T-cell (primary cell): Measurements from ENCODE around the gene TPST2. TPM values are rescaled to one million over a fixed set of nuclear protein-coding genes. Genes with fewer than 3 reads are reported as not detected.

ENCODE experiments used
- ATAC-seq, 4 experiments: fragments of 200-7000 bp in 3 of 4; fragments of 150-1000 bp in 1 of 4; cut with Tn5 transposase; replicated peaks in 1 of 4; 1 replicate in 3 of 4; 2 replicates in 1 of 4; pipeline ENCODE4 v1.10.0; 2021; ENCODE audit warnings: moderate library complexity in 3 of 4, mild to moderate bottlenecking in 2 of 4, moderate number of reproducible peaks in 1 of 4
- CTCF ChIA-PET, 2 donors: fragments of 300-600 bp; sonication (Branson Sonifier 250); formaldehyde crosslinking; loops; one replicate each; lab custom pipeline; 2022; ENCODE audit warnings: antibody characterized with exemption in 2 of 2; lab: Charles Lee
- POLR2A ChIA-PET, 2 donors: fragments of 300-600 bp; sonication (Branson Sonifier 250); formaldehyde crosslinking; loops; one replicate each; lab custom pipeline; 2022; ENCODE audit warnings: antibody characterized with exemption in 2 of 2; lab: Charles Lee
- DNase-seq, 35 experiments: peaks; one replicate each; pipeline versions ENCODE4 v3.0.0 to v3.0.0-alpha.2; 2013 to 2023
- H3K27ac ChIP-seq: one replicate; pipeline ENCODE4 v1.5.1; 2013; ENCODE audit warnings: low read length
- H3K27me3 ChIP-seq, 2 experiments: replicated peaks in 1 of 2; 1 replicate in 1 of 2; 2 replicates in 1 of 2; pipeline versions ENCODE4 v1.6.1 to v1.7.0; 2013; ENCODE audit warnings: low read length in 1 of 2, mixed read lengths in 1 of 2; ENCODE audit not compliant: control insufficient read depth in 2 of 2, insufficient read depth in 2 of 2; ENCODE audit errors: extremely low read depth in 1 of 2
- H3K36me3 ChIP-seq, 2 donors: 1 replicate in 1 of 2; 2 replicates in 1 of 2; pipeline versions ENCODE4 v1.6.1 to v1.7.0; 2013; ENCODE audit warnings: low read length in 1 of 2; ENCODE audit not compliant: control insufficient read depth in 2 of 2, insufficient read depth in 1 of 2; ENCODE audit errors: extremely low read depth in 1 of 2
- H3K4me1 ChIP-seq, 2 experiments: 1 replicate in 1 of 2; 2 replicates in 1 of 2; pipeline versions ENCODE4 v1.6.1 to v1.7.0; 2013; ENCODE audit warnings: low read length in 2 of 2, mixed read lengths in 1 of 2; ENCODE audit not compliant: insufficient read depth in 2 of 2, control insufficient read depth in 1 of 2; ENCODE audit errors: extremely low read depth in 1 of 2
- H3K4me3 ChIP-seq, 2 donors: 1 replicate in 1 of 2; 2 replicates in 1 of 2; pipeline versions ENCODE4 v1.5.1 to v1.7.0; 2013; ENCODE audit warnings: mild to moderate bottlenecking in 2 of 2, low read length in 1 of 2, moderate library complexity in 1 of 2; ENCODE audit not compliant: control insufficient read depth in 1 of 2; ENCODE audit errors: extremely low read depth in 1 of 2
- H3K9me3 ChIP-seq: 2 replicates; pipeline ENCODE4 v1.7.0; 2013
- H3K27ac Mint-ChIP-seq, 2 donors: one replicate each; pipeline ENCODE4 v1.8.0; 2020 to 2021; ENCODE audit warnings: mild to moderate bottlenecking in 2 of 2, mixed read lengths in 2 of 2
- H3K27me3 Mint-ChIP-seq, 2 donors: one replicate each; pipeline ENCODE4 v1.8.0; 2021 to 2022; ENCODE audit warnings: mixed read lengths in 2 of 2
- H3K36me3 Mint-ChIP-seq: one replicate; pipeline ENCODE4 v1.8.0; 2021; ENCODE audit warnings: mixed read lengths
- H3K4me1 Mint-ChIP-seq, 3 donors: one replicate each; pipeline ENCODE4 v1.8.0; 2020 to 2022; ENCODE audit warnings: mixed read lengths in 3 of 3, mild to moderate bottlenecking in 1 of 3
- H3K4me3 Mint-ChIP-seq, 3 donors: one replicate each; pipeline ENCODE4 v1.8.0; 2020 to 2022; ENCODE audit warnings: mild to moderate bottlenecking in 3 of 3, mixed read lengths in 3 of 3, moderate library complexity in 3 of 3
- H3K9me3 Mint-ChIP-seq, 3 donors: one replicate each; pipeline ENCODE4 v1.8.0; 2020 to 2022; ENCODE audit warnings: mixed read lengths in 3 of 3
- WGBS: methylation state at CpG from one replicate; pipeline ENCODE4 v1.1.5; 2013; ENCODE audit warnings: missing lambda C conversion rate; ENCODE audit not compliant: insufficient coverage; 5-methylcytosine and 5-hydroxymethylcytosine counted together
- total RNA-seq, 35 experiments: library from RNA in 6 of 35; stranded (reverse) in 6 of 35; fragments of 120-200 nt in 1 of 35; gene quantifications; one replicate each; pipeline versions ENCODE4 v1.2.1 to v1.2.4 and lab custom pipeline; 2013 to 2026

TPST2 gene
- total RNA-seq, 5 donors from 2014 or later (not counting 1 experiment from before 2014, with no cell fraction given), result 30.3 to 42.1 (median 38.0) TPM

GRCh38 chr22:26597026-26597425 is 7.1 kb upstream of the TPST2 start:
- Mint-ChIP-seq H3K27me3 (no peaks in the 10 kb centered on the region), H3K4me1 (peaks cover 46 to 52% (median 46%) of the 10 kb centered on the region in 3 donors), H3K9me3 (no peaks in the 10 kb centered on the region), H3K27ac (peak overlapping the region; percentile 72 to 75), H3K4me3 (peak overlapping the region in 1 of 3 donors; percentile 16), H3K36me3 (no peaks in the 10 kb centered on the region)
- no peak overlapping the region for H3K4me3 ChIP-seq
- POLR2A ChIA-PET, result interaction anchor here in 1 of 2 donors (1.0 kb wide), 1 partner anchor 45 kb away, joined by 4 read pairs; no protein-coding TSS in a partner anchor
- H3K9me3 ChIP-seq, result no peaks in the 10 kb centered on the region
- ATAC-seq (peak; percentile 32 to 81 (median 48)), DNase-seq (peak in 33 of 35 experiments; percentile 8 to 78 (median 48))
- CTCF ChIA-PET, result interaction anchor here in 1 of 2 donors (0.7 to 1.6 kb wide), 3 partner anchors 8 to 46 kb away, joined by 3 to 8 read pairs (median 4); no protein-coding TSS in a partner anchor
- H3K27ac ChIP-seq, result peak overlapping the region; percentile 36
- H3K27me3 ChIP-seq, result no peaks in the 10 kb centered on the region
- H3K4me1 ChIP-seq, result peaks cover 15 to 72% of the 10 kb centered on the region in 2 experiments
- no peaks in the 10 kb centered on the region for H3K36me3 ChIP-seq
- 41% methylated on average over 4 of the region's 4 CpGs for WGBS

- ATAC-seq, result no peak
- no peak overlapping the region for H3K4me3 ChIP-seq
- WGBS, result no CpG with 5 or more reads among the region's 1 CpG
- no peaks in the 10 kb centered on the region for H3K9me3 ChIP-seq
- H3K4me3 Mint-ChIP-seq, result no peak overlapping the region
- peak overlapping the region; percentile 69 to 83 for H3K27ac Mint-ChIP-seq
- H3K27me3 ChIP-seq, result no peaks in the 10 kb centered on the region
- H3K27me3 Mint-ChIP-seq, result no peaks in the 10 kb centered on the region
- H3K36me3 ChIP-seq, result no peaks in the 10 kb centered on the region
- ChIA-PET CTCF (no interaction called here), POLR2A (no interaction called here)
- peaks cover 46 to 65% (median 56%) of the 10 kb centered on the region in 3 donors for H3K4me1 Mint-ChIP-seq
- H3K9me3 Mint-ChIP-seq, result no peaks in the 10 kb centered on the region
- H3K27ac ChIP-seq, result peak overlapping the region; percentile 8
- no peak for DNase-seq
- H3K4me1 ChIP-seq, result peaks cover 20 to 82% of the 10 kb centered on the region in 2 experiments
- H3K36me3 Mint-ChIP-seq, result no peaks in the 10 kb centered on the region
Measured at GRCh38 chr22:26593763-26594162, 3.8 kb upstream of the TPST2 start.

GRCh38 chr22:26592421-26592891 is 2.5 kb upstream of the TPST2 start:
- no peaks in the 10 kb centered on the region for H3K9me3 Mint-ChIP-seq
- H3K36me3 Mint-ChIP-seq, result no peaks in the 10 kb centered on the region
- peak overlapping the region; percentile 77 for H3K27ac ChIP-seq
- peaks cover 22 to 75% of the 10 kb centered on the region in 2 experiments for H3K4me1 ChIP-seq
- DNase-seq, result peak; percentile 25 to 76 (median 51)
- H3K9me3 ChIP-seq, result no peaks in the 10 kb centered on the region
- ChIA-PET POLR2A (no interaction called here), CTCF (interaction anchor here (0.5 to 0.6 kb wide), 2 partner anchors 14 to 51 kb away, joined by 3 to 4 read pairs; no protein-coding TSS in a partner anchor)
- H3K27ac Mint-ChIP-seq, result peak overlapping the region; percentile 84 to 87
- peak overlapping the region; percentile 13 to 63 (median 29) for H3K4me3 Mint-ChIP-seq
- H3K36me3 ChIP-seq, result no peaks in the 10 kb centered on the region
- H3K27me3 Mint-ChIP-seq, result no peaks in the 10 kb centered on the region
- 3% methylated on average over 3 of the region's 4 CpGs for WGBS
- peaks cover 47 to 68% (median 64%) of the 10 kb centered on the region in 3 donors for H3K4me1 Mint-ChIP-seq
- H3K27me3 ChIP-seq, result no peaks in the 10 kb centered on the region
- peak in 3 of 4 experiments; percentile 28 to 55 (median 47) for ATAC-seq
- no peak overlapping the region for H3K4me3 ChIP-seq

DNA sequence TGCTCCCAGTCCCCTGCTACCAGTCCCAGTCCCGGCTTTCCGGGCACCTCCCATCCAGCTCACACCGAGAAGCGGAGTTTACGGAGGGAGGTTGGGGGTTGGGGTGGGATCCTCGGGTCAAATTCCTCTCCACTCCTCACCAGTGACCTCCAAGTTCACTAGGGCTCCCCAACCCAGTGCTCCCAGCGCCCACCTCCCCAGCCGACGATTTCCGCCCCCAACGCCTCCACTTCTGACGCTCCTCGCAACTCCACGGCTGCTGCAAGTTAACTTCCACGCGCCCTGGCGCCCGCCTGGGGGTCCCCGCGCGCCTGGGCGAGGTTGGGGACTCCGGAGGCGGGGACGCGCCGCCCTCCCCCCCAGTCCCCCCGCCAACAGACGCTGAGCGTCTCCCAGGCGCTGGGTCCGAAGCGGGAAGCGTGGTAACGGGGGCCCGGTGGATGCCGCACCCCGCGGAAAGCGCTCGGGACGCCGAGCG is 526 bp downstream of the TPST2 start:
- under 1% methylated on average over 34 of the region's 44 CpGs for WGBS
- no peaks in the 10 kb centered on the region for H3K9me3 ChIP-seq
- H3K27me3 Mint-ChIP-seq, result no peaks in the 10 kb centered on the region
- peaks cover 69 to 83% (median 74%) of the 10 kb centered on the region in 3 donors for H3K4me1 Mint-ChIP-seq
- H3K4me3 ChIP-seq, result peak overlapping the region; percentile 74 to 82
- CTCF ChIA-PET, result no interaction called here
- H3K27me3 ChIP-seq, result no peaks in the 10 kb centered on the region
- ATAC-seq (peak; percentile 16 to 44 (median 24)), DNase-seq (peak in 19 of 35 experiments; percentile 10 to 52 (median 20))
- H3K4me1 ChIP-seq, result peaks cover 31 to 82% of the 10 kb centered on the region in 2 experiments
- POLR2A ChIA-PET, result interaction anchor here in 1 of 2 donors (0.6 kb wide), 1 partner anchor 99 kb away, joined by 4 read pairs; no protein-coding TSS in a partner anchor
- no peaks in the 10 kb centered on the region for H3K36me3 Mint-ChIP-seq
- H3K4me3 Mint-ChIP-seq, result peak overlapping the region; percentile 83 to 93 (median 86)
- H3K36me3 ChIP-seq, result peaks cover 0 to 3% of the 10 kb centered on the region in 2 donors
- H3K27ac ChIP-seq, result peak overlapping the region; percentile 59
- no peaks in the 10 kb centered on the region for H3K9me3 Mint-ChIP-seq
- peak overlapping the region; percentile 82 to 89 for H3K27ac Mint-ChIP-seq

- Mint-ChIP-seq H3K4me3 (peak overlapping the region; percentile 83 to 93 (median 86)), H3K9me3 (no peaks in the 10 kb centered on the region), H3K27me3 (no peaks in the 10 kb centered on the region), H3K36me3 (peaks cover 3% of the 10 kb centered on the region), H3K27ac (peak overlapping the region; percentile 82 to 89), H3K4me1 (peaks cover 69 to 83% (median 74%) of the 10 kb centered on the region in 3 donors)
- Histone ChIP-seq H3K27me3 (no peaks in the 10 kb centered on the region), H3K36me3 (peaks cover 0 to 6% of the 10 kb centered on the region in 2 donors), H3K4me3 (peak overlapping the region; percentile 74 to 82), H3K9me3 (no peaks in the 10 kb centered on the region), H3K4me1 (peaks cover 30 to 81% of the 10 kb centered on the region in 2 experiments), H3K27ac (peak overlapping the region; percentile 59)
- WGBS, result 53% methylated on average over 8 of the region's 14 CpGs
- POLR2A ChIA-PET, result interaction anchor here in 1 of 2 donors (0.5 to 0.6 kb wide), 2 partner anchors 11 to 99 kb away, joined by 4 read pairs; no protein-coding TSS in a partner anchor
- CTCF ChIA-PET, result no interaction called here
- no peak for DNase-seq
- ATAC-seq, result no peak
Measured at GRCh38 chr22:26588729-26589366, 1.1 kb downstream of the TPST2 start.

- Histone ChIP-seq H3K36me3 (peaks cover 0 to 7% of the 10 kb centered on the region in 2 donors), H3K9me3 (no peaks in the 10 kb centered on the region), H3K27me3 (no peaks in the 10 kb centered on the region), H3K27ac (peak overlapping the region; percentile 27), H3K4me3 (no peak overlapping the region), H3K4me1 (peaks cover 26 to 77% of the 10 kb centered on the region in 2 experiments)
- Mint-ChIP-seq H3K4me1 (peaks cover 64 to 78% (median 69%) of the 10 kb centered on the region in 3 donors), H3K27ac (peak overlapping the region; percentile 73 to 89), H3K4me3 (peak overlapping the region; percentile 83 to 93 (median 86)), H3K36me3 (peaks cover 3% of the 10 kb centered on the region), H3K9me3 (no peaks in the 10 kb centered on the region), H3K27me3 (no peaks in the 10 kb centered on the region)
- no peak for DNase-seq
- ChIA-PET POLR2A (no interaction called here), CTCF (no interaction called here)
- WGBS, result no CpG with 5 or more reads among the region's 4 CpGs
- no peak for ATAC-seq
Measured at GRCh38 chr22:26587991-26588613, 1.8 kb downstream of the TPST2 start.
